Stimulated activated CD4-positive, alpha-beta T cell treated with anti-CD3 and anti-CD28 coated beads, Interleukin-1b, Interleukin-23, amount 100 ng/mL, for 48 hours (primary cell): ENCODE results near the gene MAST4.

Source experiments
- DNase-seq: peaks from one replicate; pipeline ENCODE4 v3.0.0-alpha.2; 2020

MAST4 gene

DNA sequence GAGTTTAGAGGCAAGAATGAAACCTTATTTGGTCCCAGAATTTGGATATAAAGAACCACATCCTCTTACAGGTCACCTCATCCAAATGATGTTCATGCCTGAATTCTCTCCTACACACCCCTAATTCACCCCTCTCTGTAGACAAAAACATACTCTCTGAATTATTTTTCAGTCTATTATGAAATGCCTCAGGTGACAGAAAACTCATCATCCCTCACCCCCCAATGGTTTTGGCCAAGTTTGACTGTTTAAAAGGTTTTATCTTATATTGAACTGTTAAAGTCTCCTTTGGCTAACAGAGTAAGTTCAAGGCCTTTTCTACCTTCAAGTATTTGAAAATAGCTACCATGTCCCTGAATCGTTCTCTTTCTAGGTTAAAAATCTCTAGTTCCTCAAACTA is 602.7 kb downstream of the MAST4 start:
- no peak for DNase-seq

- no peak for DNase-seq
Measured at GRCh38 chr5:67199859-67200258, 603.7 kb downstream of the MAST4 start.

DNA sequence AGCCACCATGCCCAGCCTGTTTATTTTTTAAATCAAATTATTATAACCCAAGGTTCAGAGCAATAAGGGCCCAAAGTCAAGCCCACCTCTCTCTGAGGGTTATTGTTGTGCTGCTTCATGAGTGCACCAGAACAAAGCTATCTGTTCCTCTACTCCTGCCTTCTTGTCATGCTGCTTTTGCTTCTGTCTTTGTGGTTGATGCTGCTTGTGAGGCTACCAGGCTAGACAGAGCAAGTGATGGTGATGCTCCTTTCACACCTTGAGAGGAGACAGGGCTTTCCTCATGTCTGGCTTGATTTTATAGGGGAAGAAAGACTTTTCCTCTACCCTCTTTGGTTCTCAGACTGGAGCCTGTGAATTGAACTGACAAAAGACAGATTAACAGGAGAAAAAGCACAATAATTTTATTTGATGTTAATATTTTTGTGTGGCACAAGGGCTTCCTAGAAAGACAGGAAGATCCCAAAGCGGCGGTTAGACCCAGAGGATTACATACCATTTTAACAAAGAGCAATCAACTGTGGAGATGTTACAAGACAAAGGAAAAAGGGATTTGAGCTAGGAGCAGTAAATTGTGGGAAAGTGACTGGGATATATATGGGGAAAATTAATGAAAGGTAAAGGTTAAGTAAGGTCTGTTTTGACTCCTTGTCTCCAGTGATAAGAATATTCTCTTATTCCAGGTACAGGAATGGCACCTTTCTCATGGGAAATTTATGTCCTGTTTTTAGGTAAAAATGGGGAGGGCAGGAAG is 604.8 kb downstream of the MAST4 start:
- DNase-seq: no peak

DNA sequence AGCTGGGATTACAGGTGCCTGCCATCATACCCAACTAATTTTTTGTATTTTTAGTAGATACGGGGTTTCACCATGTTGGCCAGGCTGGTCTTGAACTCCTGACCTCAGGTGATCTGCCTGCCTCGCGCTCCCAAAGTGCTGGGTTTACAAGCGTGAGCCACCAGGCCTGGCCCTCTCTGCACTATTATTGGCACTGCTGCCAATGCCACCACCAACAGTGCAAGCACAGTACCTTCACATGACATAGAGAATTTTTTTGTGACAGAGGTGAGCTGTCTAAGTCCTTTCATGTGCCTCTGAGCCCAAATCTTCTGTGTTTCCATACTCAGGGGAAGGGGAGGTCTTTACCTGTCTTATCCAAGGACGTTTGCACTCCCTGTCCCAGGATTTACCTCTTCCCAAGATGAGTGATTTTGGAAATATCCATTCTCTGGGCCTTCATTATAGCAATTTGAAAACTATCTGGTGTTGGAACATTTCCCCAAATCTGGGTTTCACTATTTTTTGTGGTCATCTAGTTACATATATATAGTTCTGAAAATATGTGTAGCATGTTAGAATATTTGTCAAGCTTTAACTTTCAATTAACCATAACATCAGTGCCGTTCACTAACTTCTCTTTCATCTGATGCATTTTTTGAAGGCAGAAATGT is 605.8 kb downstream of the MAST4 start:
- no peak for DNase-seq

- no peak for DNase-seq
Measured at GRCh38 chr5:67202828-67203227, 606.6 kb downstream of the MAST4 start.

GRCh38 chr5:67203701-67204074 is 607.5 kb downstream of the MAST4 start:
- DNase-seq: no peak

DNA sequence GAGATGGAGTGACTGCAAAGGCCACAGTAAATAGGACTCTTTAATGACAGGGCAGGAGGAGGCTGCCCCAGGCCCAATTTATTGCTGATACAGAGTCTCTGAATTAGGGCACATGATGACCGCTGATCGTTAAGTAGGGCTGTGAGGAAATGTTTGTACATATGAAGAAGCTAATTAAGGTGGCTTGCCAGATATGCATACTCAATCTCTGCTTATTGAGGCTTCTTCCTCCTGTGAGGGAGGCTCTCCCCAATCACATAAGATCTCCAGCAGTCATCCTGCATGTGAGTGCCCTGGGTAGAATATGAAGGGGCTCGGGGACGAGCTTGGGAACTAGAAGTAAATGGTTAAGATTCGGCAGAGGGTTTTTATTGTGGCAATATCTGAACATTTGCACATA is 608.6 kb downstream of the MAST4 start:
- no peak for DNase-seq

DNA sequence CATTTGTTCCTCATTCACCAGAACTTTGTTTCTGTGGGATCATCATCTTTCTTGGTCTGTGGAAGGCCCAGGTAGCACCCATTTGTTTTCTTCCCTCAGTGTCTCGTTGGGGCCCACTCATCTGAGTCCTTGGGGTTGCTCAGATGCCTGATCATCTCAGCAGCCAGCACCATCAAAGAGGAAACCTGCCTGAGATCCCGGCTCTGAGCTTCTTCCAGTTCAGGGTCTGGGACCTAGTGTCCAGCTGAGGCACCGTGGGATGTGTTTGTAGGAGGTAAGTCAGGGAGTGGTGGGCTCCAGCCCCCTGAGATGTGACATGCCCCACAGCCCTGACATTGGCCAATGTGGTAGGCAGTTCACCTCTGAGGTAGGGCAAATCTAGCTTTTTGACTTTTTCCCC is 609.8 kb downstream of the MAST4 start:
- DNase-seq: peak; percentile 31

DNA sequence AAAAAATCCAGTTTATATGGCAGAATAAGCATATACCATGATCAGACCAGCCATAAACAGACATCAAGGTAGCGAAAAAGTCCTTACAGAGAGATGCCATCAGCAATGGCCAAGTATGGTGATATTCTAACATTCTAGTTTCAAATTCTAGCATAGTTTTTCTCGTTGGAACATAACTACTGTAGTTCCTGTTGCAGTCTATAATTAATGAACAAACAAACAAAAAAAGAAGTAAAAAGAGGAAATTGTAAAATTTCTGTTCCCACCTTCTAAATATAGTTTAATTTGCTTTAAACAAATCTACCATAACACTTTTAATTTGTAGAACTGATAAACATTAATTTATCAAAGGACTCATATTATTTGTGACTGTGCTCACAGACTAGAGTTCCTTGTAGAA is 610.3 kb downstream of the MAST4 start:
- DNase-seq: no peak

DNA sequence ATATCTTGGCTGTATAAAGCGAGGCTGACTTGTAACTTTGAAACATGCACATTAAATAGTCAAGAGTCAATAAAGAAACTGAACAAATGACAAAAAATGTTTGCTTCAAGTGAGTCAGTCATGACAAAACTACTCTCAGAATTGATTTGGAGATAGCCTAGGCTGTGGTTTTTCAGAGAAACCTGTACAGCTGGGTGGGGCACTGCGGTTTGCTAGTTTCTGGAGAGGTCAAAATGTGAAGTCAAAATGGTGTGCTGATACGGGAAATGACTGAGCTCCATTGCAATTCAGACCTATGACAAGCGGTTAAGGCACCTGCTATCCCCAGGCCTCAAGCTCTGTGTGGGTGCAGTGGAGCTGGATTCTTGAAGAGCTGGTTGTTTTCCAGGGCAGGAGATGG is 610.7 kb downstream of the MAST4 start:
- DNase-seq: peak; percentile 93

DNA sequence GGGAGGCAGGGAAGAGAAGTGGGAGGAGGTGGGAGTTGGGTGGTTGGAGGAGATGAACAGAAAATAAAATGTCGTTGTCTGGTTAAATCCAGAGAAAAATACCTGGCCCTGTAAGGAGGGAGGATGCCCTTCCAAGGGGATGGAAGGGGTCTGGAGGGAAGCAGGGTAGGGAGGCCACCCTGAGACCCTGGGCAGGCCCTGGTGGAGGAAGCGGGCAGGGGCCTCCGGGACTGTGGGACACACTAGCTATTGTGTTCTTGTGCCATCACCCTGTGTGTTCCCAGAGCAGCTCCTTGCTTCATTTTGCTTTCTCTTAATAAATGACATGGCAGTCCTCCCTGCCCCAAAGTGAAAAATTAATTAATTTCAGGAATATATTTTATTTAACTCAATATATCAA is 612.2 kb downstream of the MAST4 start:
- DNase-seq: no peak

- peak; percentile 60 for DNase-seq
Measured at GRCh38 chr5:67209141-67209771, 613.1 kb downstream of the MAST4 start.

DNA sequence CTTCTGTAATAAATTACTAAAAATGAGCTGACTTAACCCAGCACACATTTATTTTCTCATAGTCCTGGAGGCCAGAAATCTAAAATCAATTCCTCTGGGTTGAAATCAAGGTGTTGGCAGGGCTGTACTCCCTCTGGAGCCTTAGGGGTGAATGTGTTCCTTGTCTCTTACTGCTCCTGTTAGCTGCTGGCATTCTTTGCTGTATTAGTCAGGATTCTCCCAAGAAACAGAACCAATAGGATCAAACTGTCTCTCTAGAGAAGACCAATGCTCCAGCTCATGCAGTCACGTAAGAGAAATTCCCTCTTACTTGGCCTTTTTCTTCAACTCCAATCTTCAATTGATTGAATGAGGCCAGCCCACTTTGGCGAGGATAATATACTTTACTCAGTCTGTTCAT is 615.7 kb downstream of the MAST4 start:
- DNase-seq: no peak

- no peak for DNase-seq
Measured at GRCh38 chr5:67214036-67214435, 617.8 kb downstream of the MAST4 start.

- DNase-seq: no peak
Measured at GRCh38 chr5:67214707-67215447, 618.7 kb downstream of the MAST4 start.

DNA sequence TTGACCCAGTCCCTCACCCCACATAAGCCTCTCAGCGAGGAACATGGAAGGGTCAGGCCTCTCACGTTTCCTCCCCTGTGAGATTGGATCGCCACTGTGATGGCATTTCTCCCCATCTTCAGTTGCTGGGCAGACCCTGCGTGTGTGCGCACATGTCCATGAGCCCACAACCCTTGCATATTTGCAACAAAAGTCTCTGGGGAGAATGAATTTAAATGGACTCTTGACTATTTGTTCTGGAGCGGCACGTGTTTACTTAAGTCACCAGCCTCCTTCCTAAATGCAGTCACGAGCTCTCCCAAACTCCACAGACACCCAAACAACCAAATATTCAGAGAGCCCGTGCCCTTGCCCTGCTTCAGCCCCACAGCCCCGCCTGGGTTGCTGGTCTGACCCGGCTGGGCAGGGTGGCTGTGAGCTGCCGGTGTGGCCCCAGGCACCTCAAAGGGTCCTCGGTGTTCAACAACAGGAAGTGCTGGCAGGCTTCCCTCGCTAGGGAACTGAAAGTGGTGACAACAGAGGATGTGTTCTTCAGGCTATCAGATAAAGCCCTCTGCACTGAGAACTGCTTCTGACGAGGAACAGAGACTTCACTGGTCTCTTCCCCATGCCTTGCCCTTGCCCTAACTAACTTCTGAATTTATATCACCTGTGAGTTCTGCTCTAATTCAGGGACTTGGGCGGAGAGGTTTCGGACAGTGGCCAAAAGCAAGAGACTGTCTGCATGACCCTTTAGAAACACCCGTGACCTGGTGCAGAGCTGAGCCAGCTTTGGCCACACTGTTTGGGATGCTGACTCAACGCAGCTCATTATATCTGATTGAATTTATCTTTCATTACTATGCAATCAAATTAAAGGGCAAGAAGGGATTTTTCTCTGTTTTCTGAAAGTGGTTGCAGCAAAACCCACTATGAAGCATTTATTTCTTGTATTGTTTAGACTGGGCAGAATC is 619.6 kb downstream of the MAST4 start:
- peak; percentile 71 for DNase-seq

DNA sequence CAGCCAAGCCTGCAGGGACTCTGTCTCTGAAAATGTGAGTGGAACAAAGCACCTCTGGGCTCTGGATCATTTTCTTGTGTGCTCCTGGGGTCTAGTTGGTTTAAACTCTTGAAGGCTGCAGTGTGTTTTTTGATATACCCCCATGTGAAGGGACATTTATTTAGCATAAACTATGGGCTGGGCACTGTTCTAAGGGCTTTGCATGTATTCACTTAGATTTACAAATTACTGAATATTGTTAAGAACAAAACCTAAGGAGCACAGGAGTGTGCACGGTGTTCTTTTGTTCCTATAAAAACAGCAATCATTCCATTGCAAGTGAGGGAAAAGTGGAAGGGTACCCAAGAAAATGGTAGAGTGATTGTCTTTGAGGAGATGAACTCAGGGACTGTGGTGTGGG is 620.4 kb downstream of the MAST4 start:
- no peak for DNase-seq
